Aorta (tissue), 5 donors: ENCODE measurements around the gene ZNF555. TPM values are rescaled to one million over a fixed set of nuclear protein-coding genes. Genes with fewer than 3 reads are reported as not detected.

Source experiments
- ATAC-seq: fragments of 200-7000 bp; cut with Tn5 transposase; one replicate; pipeline ENCODE4 v1.9.1; 2022; ENCODE audit warnings: moderate library complexity; ENCODE audit not compliant: low FRiP score
- DNase-seq, 2 donors: peaks; one replicate each; pipeline ENCODE4 v3.0.0-alpha.2; 2020
- H3K27ac ChIP-seq, 2 donors: one replicate each; pipeline ENCODE4 v1.5.1; 2013; ENCODE audit warnings: low read length in 2 of 2, mild to moderate bottlenecking in 2 of 2, moderate library complexity in 2 of 2, control low read depth in 1 of 2, inconsistent platforms in 1 of 2, low read depth in 1 of 2
- H3K27me3 ChIP-seq, 2 donors: one replicate each; pipeline ENCODE4 v1.6.1; 2013; ENCODE audit warnings: control low read depth in 1 of 2, low read length in 1 of 2, mild to moderate bottlenecking in 1 of 2, moderate library complexity in 1 of 2; ENCODE audit not compliant: insufficient read depth in 2 of 2, control insufficient read depth in 1 of 2
- H3K36me3 ChIP-seq, 2 donors: one replicate each; pipeline ENCODE4 v1.6.1; 2013; ENCODE audit warnings: control low read depth in 1 of 2, low read length in 1 of 2, mild to moderate bottlenecking in 1 of 2; ENCODE audit not compliant: insufficient read depth in 2 of 2, control insufficient read depth in 1 of 2
- H3K4me1 ChIP-seq, 2 donors: one replicate each; pipeline ENCODE4 v1.6.1; 2013; ENCODE audit warnings: low read length in 2 of 2, control low read depth in 1 of 2, mild to moderate bottlenecking in 1 of 2, moderate library complexity in 1 of 2; ENCODE audit not compliant: insufficient read depth in 2 of 2, control insufficient read depth in 1 of 2
- H3K4me3 ChIP-seq, 2 donors: one replicate each; pipeline ENCODE4 v1.5.1; 2013; ENCODE audit warnings: low read length in 2 of 2, control low read depth in 1 of 2, mild to moderate bottlenecking in 1 of 2
- H3K9me3 ChIP-seq: one replicate; pipeline ENCODE4 v1.6.1; 2013; ENCODE audit warnings: mild to moderate bottlenecking, low read length; ENCODE audit not compliant: control insufficient read depth
- WGBS, 2 donors: extraction: QIAGEN DNeasy Blood & Tissue Kit; methylation state at CpG; one replicate each; pipeline ENCODE4 v1.1.7; 2013; 5-methylcytosine and 5-hydroxymethylcytosine counted together
- intact Hi-C, 2 donors: fragments of 100-400 bp; cut with DNase I; formaldehyde crosslinking; loops; one replicate each; pipeline versions ENCODE4 v1.14.2 to v1.15.0; 2022
- polyA plus RNA-seq, 2 donors: library from polyadenylated mRNA; stranded (reverse); fragments of 200-250 nt; gene quantifications; one replicate each; pipeline ENCODE4 v1.2.3, GENCODE V29; 2013
- total RNA-seq, 2 donors: library from RNA; stranded (reverse); fragmentation: NEBNext Ultra II Directional; extraction: Animal tissue kit (Norgen Biotek cat#: 25700); gene quantifications; one replicate each; pipeline ENCODE4 v1.2.1, GENCODE V29; 2021
- donor health status: healthy with polysubstance abuse.
- donor health status: Bipolar disorder and iron deficiency.
- donor health status: DM: no; HTN: no; CAD: no.
- donor health status: DM: no; HTN: no; CAD: no.
- donor health status: DM: yes; HTN: yes; CAD: no.

The ZNF555 gene
- total and polyA plus RNA-seq, 4 donors: 1.8 to 9.5 (median 5.1) TPM

GRCh38 chr19:2853015-2853606 is 11.8 kb downstream of the ZNF555 start:
- Histone ChIP-seq H3K27ac (no peak overlapping the region), H3K4me1 (no peaks in the 10 kb centered on the region), H3K9me3 (peaks cover 29% of the 10 kb centered on the region), H3K4me3 (no peak overlapping the region), H3K36me3 (peaks cover 14 to 32% of the 10 kb centered on the region in 2 donors), H3K27me3 (no peaks in the 10 kb centered on the region)
- intact Hi-C loops: no loop called here
- ATAC-seq (no peak), DNase-seq (no peak)
- 98 to 99% methylated on average over 11 of the region's 11 CpGs for WGBS, 2 donors

GRCh38 chr19:2854849-2855248 is 13.6 kb downstream of the ZNF555 start:
- Histone ChIP-seq H3K4me1 (no peaks in the 10 kb centered on the region), H3K4me3 (no peak overlapping the region), H3K36me3 (peaks cover 14 to 32% of the 10 kb centered on the region in 2 donors), H3K9me3 (peaks cover 36% of the 10 kb centered on the region), H3K27me3 (no peaks in the 10 kb centered on the region), H3K27ac (no peak overlapping the region)
- intact Hi-C loops: no loop called here
- 97 to 99% methylated on average over 3 of the region's 3 CpGs for WGBS, 2 donors
- ATAC-seq: no peak
- DNase-seq: no peak

GRCh38 chr19:2856457-2857050 is 15.3 kb downstream of the ZNF555 start:
- ATAC-seq (no peak), DNase-seq (no peak)
- H3K27ac ChIP-seq: no peak overlapping the region
- intact Hi-C loops: no loop called here
- H3K9me3 ChIP-seq: peaks cover 33% of the 10 kb centered on the region
- H3K4me1 ChIP-seq: no peaks in the 10 kb centered on the region
- H3K36me3 ChIP-seq: peaks cover 13 to 21% of the 10 kb centered on the region in 2 donors
- H3K4me3 ChIP-seq: no peak overlapping the region
- WGBS, 2 donors: 94 to 96% methylated on average over 5 of the region's 5 CpGs
- H3K27me3 ChIP-seq: no peaks in the 10 kb centered on the region

- no peak for ATAC-seq
- Histone ChIP-seq H3K27me3 (no peaks in the 10 kb centered on the region), H3K9me3 (peaks cover 18% of the 10 kb centered on the region), H3K4me3 (no peak overlapping the region), H3K27ac (no peak overlapping the region), H3K4me1 (no peaks in the 10 kb centered on the region), H3K36me3 (no peaks in the 10 kb centered on the region)
- no peak for DNase-seq
- intact Hi-C loops: no loop called here
- 67 to 68% methylated on average over 27 of the region's 27 CpGs for WGBS, 2 donors
Measured at GRCh38 chr19:2858864-2859263, 17.6 kb downstream of the ZNF555 start.

- Histone ChIP-seq H3K4me3 (no peak overlapping the region), H3K27ac (no peak overlapping the region), H3K27me3 (no peaks in the 10 kb centered on the region), H3K9me3 (peaks cover 7% of the 10 kb centered on the region), H3K36me3 (no peaks in the 10 kb centered on the region), H3K4me1 (no peaks in the 10 kb centered on the region)
- intact Hi-C loops: no loop called here
- ATAC-seq: no peak
- DNase-seq: no peak
- WGBS, 2 donors: 63 to 64% methylated on average over 10 of the region's 10 CpGs
Measured at GRCh38 chr19:2863816-2864215, 22.5 kb downstream of the ZNF555 start.

- Histone ChIP-seq H3K27ac (no peak overlapping the region), H3K36me3 (no peaks in the 10 kb centered on the region), H3K4me3 (no peak overlapping the region), H3K4me1 (no peaks in the 10 kb centered on the region), H3K27me3 (no peaks in the 10 kb centered on the region), H3K9me3 (peaks cover 2% of the 10 kb centered on the region)
- intact Hi-C loops: no loop called here
- WGBS, 2 donors: 72 to 78% methylated on average over 12 of the region's 12 CpGs
- ATAC-seq (no peak), DNase-seq (no peak)
Measured at GRCh38 chr19:2865334-2866100, 24.2 kb downstream of the ZNF555 start.

GRCh38 chr19:2866495-2867024 is 25.3 kb downstream of the ZNF555 start:
- H3K4me3 ChIP-seq: no peak overlapping the region

GRCh38 chr19:2867025-2867991 is 26.0 kb downstream of the ZNF555 start, which contains the start of gene ZNF556:
Gene ZNF556 (plus strand): TSS chr19:2867335. CDS start chr19:2867422, 87 bp downstream.
- H3K36me3 ChIP-seq: no peaks in the 10 kb centered on the region
- intact Hi-C loops: no loop called here
- H3K27ac ChIP-seq: no peak within 1 kb of the TSS
- 74 to 81% methylated on average over 36 of the region's 36 CpGs for WGBS, 2 donors
- no peaks in the 10 kb centered on the region for H3K27me3 ChIP-seq
- DNase-seq (no peak), ATAC-seq (no peak)
- H3K9me3 ChIP-seq: peaks cover 2% of the 10 kb centered on the region
- no peak within 1 kb of the TSS for H3K4me3 ChIP-seq
- no peaks in the 10 kb centered on the region for H3K4me1 ChIP-seq

More at GRCh38 chr19:2866495-2867024, 25.3 kb downstream of the ZNF555 start:
- peaks cover 2% of the 10 kb centered on the region for H3K9me3 ChIP-seq
- intact Hi-C loops: no loop called here
- WGBS, 2 donors: 79% methylated on average over 8 of the region's 8 CpGs
- H3K4me1 ChIP-seq: no peaks in the 10 kb centered on the region
- no peaks in the 10 kb centered on the region for H3K36me3 ChIP-seq
- DNase-seq (no peak), ATAC-seq (no peak)
- H3K27me3 ChIP-seq: no peaks in the 10 kb centered on the region
- H3K27ac ChIP-seq: no peak overlapping the region
